ENCODE results near the gene ARHGAP44. TPM values are rescaled to one million over a fixed set of nuclear protein-coding genes. Genes with fewer than 3 reads are reported as not detected.
"Not testable (repeated sequence)": the region's sequence is repeated elsewhere in the genome, so short reads cannot be mapped to it uniquely, and the experiment has no call there.

Gene ARHGAP44
- total RNA-seq, 1 experiment from 2014 or later = 9.9 TPM

DNA sequence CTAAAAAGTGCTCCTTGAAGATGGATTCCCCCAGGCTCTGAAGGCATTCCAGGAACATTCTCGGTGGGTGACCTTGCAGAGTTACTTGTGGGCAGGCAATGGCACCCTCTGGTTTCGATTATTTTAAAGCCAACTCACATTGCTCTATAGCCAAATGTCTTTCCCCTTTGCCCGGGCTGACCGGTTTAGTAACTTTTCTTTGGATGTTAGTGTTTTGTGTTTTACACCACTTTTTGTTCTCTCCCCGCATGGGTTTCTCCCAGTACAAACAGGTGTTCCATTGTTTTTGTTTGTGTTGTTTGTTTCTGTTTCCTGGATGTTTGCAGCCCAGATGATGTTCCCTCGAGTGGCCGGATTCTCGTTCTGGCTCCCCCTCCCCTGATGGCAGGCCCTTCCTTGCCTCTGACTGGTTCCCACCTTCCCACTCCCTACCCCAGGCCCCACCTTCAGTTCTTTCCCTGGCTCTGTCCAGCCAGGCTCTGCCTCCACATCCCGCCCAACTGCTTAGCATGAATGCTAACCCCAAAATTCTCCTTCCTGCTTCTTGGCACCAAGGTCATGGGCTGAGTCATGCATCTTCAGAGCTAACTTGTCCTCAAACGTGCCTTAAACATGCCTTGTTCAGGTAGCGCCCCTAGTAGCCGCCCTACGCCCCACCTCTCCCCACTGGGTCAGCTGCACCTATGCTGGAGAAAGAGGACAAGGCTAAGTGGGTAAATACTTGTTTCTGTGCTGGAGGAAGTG lies 187.9 kb downstream of the ARHGAP44 start:
- Histone ChIP-seq H3K4me2 (ENCODE audit: insufficient read depth, insufficient read length, low read length) (no peak overlapping the region), H3K79me2 (ENCODE audit: insufficient read depth, low read length) (no peaks in the 10 kb centered on the region), H2AK5ac (ENCODE audit: insufficient read length, low read length) (no peak overlapping the region), H3K9ac (ENCODE audit: extremely low read depth, insufficient read length, low read length) (no peak overlapping the region), H3K23ac (ENCODE audit: insufficient read length, low read depth, low read length) (no peak overlapping the region), H4K20me1 (ENCODE audit: control insufficient read depth, insufficient read depth, insufficient read length) (no peaks in the 10 kb centered on the region), H4K5ac (ENCODE audit: insufficient read length, low read depth, low read length) (no peak overlapping the region), H2BK12ac (ENCODE audit: insufficient read length, low read depth, low read length) (no peak overlapping the region), H2AFZ (ENCODE audit: low read length) (no peak overlapping the region), H3K14ac (ENCODE audit: insufficient read depth, low read length) (no peak overlapping the region), H3K79me1 (ENCODE audit: insufficient read depth, low read depth, low read length, poor library complexity, severe bottlenecking) (no peaks in the 10 kb centered on the region), H3K27ac (ENCODE audit: insufficient read length, low read depth, low read length) (no peak overlapping the region), H3K4me1 (ENCODE audit: insufficient read depth, low read length) (peaks cover 2% of the 10 kb centered on the region; the same call in 1 of the 2 replicates), H3T11ph (ENCODE audit: low read length) (no peak overlapping the region), H2BK20ac (ENCODE audit: low read depth, low read length, poor library complexity, severe bottlenecking) (no peak overlapping the region), H3K23me2 (ENCODE audit: insufficient read length, low read depth, low read length, poor library complexity, severe bottlenecking) (peaks cover 6% of the 10 kb centered on the region), H3K4ac (ENCODE audit: low read depth, low read length) (no peak overlapping the region), H4K8ac (replicated peaks; ENCODE audit: insufficient read length, low read depth, low read length) (no peak overlapping the region), H2BK120ac (ENCODE audit: low read depth, low read length, poor library complexity, severe bottlenecking) (no peak overlapping the region), H2BK5ac (ENCODE audit: insufficient read length, low read length) (no peak overlapping the region), H3K18ac (ENCODE audit: insufficient read length, low read depth, low read length) (no peak overlapping the region), H4K91ac (ENCODE audit: insufficient read length, low read depth, low read length) (no peak overlapping the region), H3K27me3 (ENCODE audit: insufficient read depth, low read length) (no peaks in the 10 kb centered on the region), H3K9me3 (ENCODE audit: control insufficient read depth, low read depth, low read length) (no peaks in the 10 kb centered on the region), H3K56ac (ENCODE audit: insufficient read length, low read depth, low read length) (no peak overlapping the region), H2BK15ac (ENCODE audit: low read depth, low read length) (no peak overlapping the region)
- Mint-ChIP-seq H3K4me1 (peaks cover 21 to 37% of the 10 kb centered on the region in 2 experiments), H3K4me3 (peak overlapping the region in 1 of 2 experiments; percentile 2; a peak in 2 of 5 replicates), H3K9me3 (no peaks in the 10 kb centered on the region; a peak in 2 of 5 replicates), H3K27me3 (ENCODE audit: low read depth) (peaks cover 3% of the 10 kb centered on the region), H3K36me3 (ENCODE audit: insufficient read depth in 1 of 3, low read depth in 3 of 3) (peaks cover 0 to 3% (median 3%) of the 10 kb centered on the region in 3 experiments; a peak in 6 of 7 replicates), H3K27ac (peak overlapping the region; percentile 69 to 82 (median 77); a peak in 5 of 7 replicates)
- no CpG with 5 or more reads among the region's 13 CpGs for WGBS (ENCODE audit: extremely low coverage, insufficient read length, low lambda C conversion rate)
- TF ChIP-seq, protein P1, sequence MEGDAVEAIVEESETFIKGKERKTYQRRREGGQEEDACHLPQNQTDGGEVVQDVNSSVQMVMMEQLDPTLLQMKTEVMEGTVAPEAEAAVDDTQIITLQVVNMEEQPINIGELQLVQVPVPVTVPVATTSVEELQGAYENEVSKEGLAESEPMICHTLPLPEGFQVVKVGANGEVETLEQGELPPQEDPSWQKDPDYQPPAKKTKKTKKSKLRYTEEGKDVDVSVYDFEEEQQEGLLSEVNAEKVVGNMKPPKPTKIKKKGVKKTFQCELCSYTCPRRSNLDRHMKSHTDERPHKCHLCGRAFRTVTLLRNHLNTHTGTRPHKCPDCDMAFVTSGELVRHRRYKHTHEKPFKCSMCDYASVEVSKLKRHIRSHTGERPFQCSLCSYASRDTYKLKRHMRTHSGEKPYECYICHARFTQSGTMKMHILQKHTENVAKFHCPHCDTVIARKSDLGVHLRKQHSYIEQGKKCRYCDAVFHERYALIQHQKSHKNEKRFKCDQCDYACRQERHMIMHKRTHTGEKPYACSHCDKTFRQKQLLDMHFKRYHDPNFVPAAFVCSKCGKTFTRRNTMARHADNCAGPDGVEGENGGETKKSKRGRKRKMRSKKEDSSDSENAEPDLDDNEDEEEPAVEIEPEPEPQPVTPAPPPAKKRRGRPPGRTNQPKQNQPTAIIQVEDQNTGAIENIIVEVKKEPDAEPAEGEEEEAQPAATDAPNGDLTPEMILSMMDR (conservative IDR thresholded peaks at IDR 0.05) = no peak
- peak; percentile 83 for DNase-seq

DNA sequence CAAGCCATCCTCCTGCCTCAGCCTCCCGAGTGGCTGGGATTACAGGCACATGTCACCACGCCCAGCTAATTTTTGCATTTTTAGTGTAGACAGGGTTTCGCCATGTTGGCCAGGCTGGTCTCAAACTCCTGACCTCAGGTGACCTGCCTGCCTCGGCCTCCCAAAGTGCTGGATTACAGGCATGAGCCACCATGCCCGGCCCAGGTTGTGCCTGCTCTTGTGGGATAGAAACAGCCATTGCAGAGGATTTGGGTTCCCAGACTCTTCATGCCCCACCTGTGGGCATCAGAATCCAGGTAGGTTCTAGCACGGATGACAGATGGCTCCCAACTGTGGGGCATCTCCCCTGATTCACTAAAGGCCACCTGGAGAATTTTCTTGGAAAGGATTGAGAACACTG lies 189.5 kb downstream of the ARHGAP44 start:
- H3K23me2 ChIP-seq (ENCODE audit: insufficient read length, low read depth, low read length, poor library complexity, severe bottlenecking); H4K20me1 ChIP-seq (ENCODE audit: control insufficient read depth, insufficient read depth, insufficient read length); H3K79me1 ChIP-seq (ENCODE audit: insufficient read depth, low read depth, low read length, poor library complexity, severe bottlenecking); H2BK20ac ChIP-seq (ENCODE audit: low read depth, low read length, poor library complexity, severe bottlenecking); H4K5ac ChIP-seq (ENCODE audit: insufficient read length, low read depth, low read length); H3K79me2 ChIP-seq (ENCODE audit: insufficient read depth, low read length); H3K4me3 Mint-ChIP-seq; H3K36me3 Mint-ChIP-seq (ENCODE audit: insufficient read depth in 1 of 3, low read depth in 3 of 3); H3K27ac ChIP-seq (ENCODE audit: insufficient read length, low read depth, low read length); H3K9me3 ChIP-seq (ENCODE audit: control insufficient read depth, low read depth, low read length); H3K56ac ChIP-seq (ENCODE audit: insufficient read length, low read depth, low read length); H3K27ac Mint-ChIP-seq; H2AK5ac ChIP-seq (ENCODE audit: insufficient read length, low read length); H2BK5ac ChIP-seq (ENCODE audit: insufficient read length, low read length); H3K4me1 ChIP-seq (ENCODE audit: insufficient read depth, low read length); H4K8ac ChIP-seq (replicated peaks; ENCODE audit: insufficient read length, low read depth, low read length); H3K14ac ChIP-seq (ENCODE audit: insufficient read depth, low read length); DNase-seq; H3K9me3 Mint-ChIP-seq; H3K9ac ChIP-seq (ENCODE audit: extremely low read depth, insufficient read length, low read length); H3T11ph ChIP-seq (ENCODE audit: low read length); H3K18ac ChIP-seq (ENCODE audit: insufficient read length, low read depth, low read length); H2AFZ ChIP-seq (ENCODE audit: low read length); H3K4me2 ChIP-seq (ENCODE audit: insufficient read depth, insufficient read length, low read length); H2BK15ac ChIP-seq (ENCODE audit: low read depth, low read length); H3K23ac ChIP-seq (ENCODE audit: insufficient read length, low read depth, low read length); H3K4ac ChIP-seq (ENCODE audit: low read depth, low read length); H2BK12ac ChIP-seq (ENCODE audit: insufficient read length, low read depth, low read length); H3K27me3 Mint-ChIP-seq (ENCODE audit: low read depth); H3K27me3 ChIP-seq (ENCODE audit: insufficient read depth, low read length); H4K91ac ChIP-seq (ENCODE audit: insufficient read length, low read depth, low read length); H2BK120ac ChIP-seq (ENCODE audit: low read depth, low read length, poor library complexity, severe bottlenecking): not testable (repeated sequence)
- WGBS (ENCODE audit: extremely low coverage, insufficient read length, low lambda C conversion rate) = no CpG with 5 or more reads among the region's 6 CpGs
- peaks cover 14 to 30% of the 10 kb centered on the region in 2 experiments for H3K4me1 Mint-ChIP-seq
